DMS153 (cell line): ENCODE measurements around the gene RBM38.

ENCODE experiments used
- DNase-seq: peaks from one replicate; lab custom pipeline; 2025; lab: John Stamatoyannopoulos, UW

Gene RBM38

GRCh38 chr20:57404006-57404405 is 12.8 kb downstream of the RBM38 start:
- no peak for DNase-seq

- DNase-seq = no peak
Measured at GRCh38 chr20:57404419-57405072, 13.3 kb downstream of the RBM38 start.

GRCh38 chr20:57405236-57406016 is 14.2 kb downstream of the RBM38 start:
- DNase-seq = no peak

- DNase-seq = no peak
Measured at GRCh38 chr20:57407541-57407956, 16.4 kb downstream of the RBM38 start.

- DNase-seq = no peak
Measured at GRCh38 chr20:57408131-57408530, 16.9 kb downstream of the RBM38 start.

- no peak for DNase-seq
Measured at GRCh38 chr20:57408536-57409233, 17.5 kb downstream of the RBM38 start.

- no peak for DNase-seq
Measured at GRCh38 chr20:57409316-57409671, 18.1 kb downstream of the RBM38 start.

GRCh38 chr20:57409672-57410397 is 18.6 kb downstream of the RBM38 start:
- DNase-seq = no peak

GRCh38 chr20:57410398-57410920 is 19.3 kb downstream of the RBM38 start:
- DNase-seq = no peak

GRCh38 chr20:57410924-57411323 is 19.7 kb downstream of the RBM38 start:
- no peak for DNase-seq

- no peak for DNase-seq
Measured at GRCh38 chr20:57411406-57412283, 20.4 kb downstream of the RBM38 start.

- DNase-seq = no peak
Measured at GRCh38 chr20:57412347-57413029, 21.3 kb downstream of the RBM38 start.

GRCh38 chr20:57413986-57414385 is 22.8 kb downstream of the RBM38 start:
- no peak for DNase-seq

- no peak for DNase-seq
Measured at GRCh38 chr20:57414867-57415592, 23.8 kb downstream of the RBM38 start.

- no peak for DNase-seq
Measured at GRCh38 chr20:57415771-57416170, 24.6 kb downstream of the RBM38 start.

- DNase-seq = no peak
Measured at GRCh38 chr20:57416296-57417022, 25.3 kb downstream of the RBM38 start.

GRCh38 chr20:57417051-57417689 is 26.0 kb downstream of the RBM38 start:
- no peak for DNase-seq
